RWPE2 (cell line): ENCODE measurements around the gene NUDT16L1.

Experiments used
- ATAC-seq: fragments of 200-7000 bp; cut with Tn5 transposase; 3 replicates; pipeline ENCODE4 v1.9.1; 2021; ENCODE audit warnings: low read depth
- DNase-seq: peaks from one replicate; pipeline ENCODE4 v3.0.0-alpha.2; 2020; ENCODE audit warnings: low spot score
- H3K27ac ChIP-seq: fragments of 450-650 bp; 2 replicates; pipeline ENCODE4 v1.5.1; 2017; ENCODE audit warnings: mild to moderate bottlenecking; ENCODE audit not compliant: poor library complexity, severe bottlenecking
- H3K27me3 ChIP-seq: fragments of 250-450 bp; sonication (Bioruptor Pico); 2 replicates; pipeline ENCODE4 v1.5.1; 2021; ENCODE audit warnings: mild to moderate bottlenecking, moderate library complexity; ENCODE audit not compliant: insufficient read depth, poor library complexity, severe bottlenecking
- H3K36me3 ChIP-seq: fragments of 250-450 bp; sonication (Bioruptor Pico); 2 replicates; pipeline ENCODE4 v1.5.1; 2020; ENCODE audit warnings: low read depth, mild to moderate bottlenecking, moderate library complexity
- H3K4me1 ChIP-seq: fragments of 250-450 bp; sonication (Bioruptor Pico); 2 replicates; pipeline ENCODE4 v1.5.1; 2021; ENCODE audit warnings: mild to moderate bottlenecking, moderate library complexity; ENCODE audit not compliant: insufficient read depth, poor library complexity, severe bottlenecking
- H3K4me3 ChIP-seq: fragments of 250-450 bp; sonication (Bioruptor Pico); 2 replicates; pipeline ENCODE4 v1.5.1; 2021; ENCODE audit warnings: mild to moderate bottlenecking, moderate library complexity; ENCODE audit not compliant: severe bottlenecking
- H3K9me3 ChIP-seq: fragments of 250-450 bp; sonication (Bioruptor Pico); 2 replicates; pipeline ENCODE4 v1.5.1; 2021; ENCODE audit warnings: mild to moderate bottlenecking, moderate library complexity; ENCODE audit not compliant: severe bottlenecking
- TF ChIP-seq, protein P1 (sequence below): fragments of 450-650 bp; IDR thresholded peaks from one replicate; pipeline ENCODE4 v1.5.1; 2017; ENCODE audit warnings: mild to moderate bottlenecking, moderate library complexity; ENCODE audit not compliant: poor library complexity, severe bottlenecking

Gene NUDT16L1

GRCh38 chr16:4682084-4682591, 11.2 kb upstream of the NUDT16L1 start:
- ATAC-seq (no peak), DNase-seq (no peak)
- no peak overlapping the region for H3K27ac ChIP-seq
- H3K36me3 ChIP-seq: peaks cover 48% of the 10 kb centered on the region
- H3K9me3 ChIP-seq: no peaks in the 10 kb centered on the region
- TF ChIP-seq, protein P1, sequence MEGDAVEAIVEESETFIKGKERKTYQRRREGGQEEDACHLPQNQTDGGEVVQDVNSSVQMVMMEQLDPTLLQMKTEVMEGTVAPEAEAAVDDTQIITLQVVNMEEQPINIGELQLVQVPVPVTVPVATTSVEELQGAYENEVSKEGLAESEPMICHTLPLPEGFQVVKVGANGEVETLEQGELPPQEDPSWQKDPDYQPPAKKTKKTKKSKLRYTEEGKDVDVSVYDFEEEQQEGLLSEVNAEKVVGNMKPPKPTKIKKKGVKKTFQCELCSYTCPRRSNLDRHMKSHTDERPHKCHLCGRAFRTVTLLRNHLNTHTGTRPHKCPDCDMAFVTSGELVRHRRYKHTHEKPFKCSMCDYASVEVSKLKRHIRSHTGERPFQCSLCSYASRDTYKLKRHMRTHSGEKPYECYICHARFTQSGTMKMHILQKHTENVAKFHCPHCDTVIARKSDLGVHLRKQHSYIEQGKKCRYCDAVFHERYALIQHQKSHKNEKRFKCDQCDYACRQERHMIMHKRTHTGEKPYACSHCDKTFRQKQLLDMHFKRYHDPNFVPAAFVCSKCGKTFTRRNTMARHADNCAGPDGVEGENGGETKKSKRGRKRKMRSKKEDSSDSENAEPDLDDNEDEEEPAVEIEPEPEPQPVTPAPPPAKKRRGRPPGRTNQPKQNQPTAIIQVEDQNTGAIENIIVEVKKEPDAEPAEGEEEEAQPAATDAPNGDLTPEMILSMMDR: no peak
- H3K4me1 ChIP-seq: peaks cover 28% of the 10 kb centered on the region
- no peaks in the 10 kb centered on the region for H3K27me3 ChIP-seq
- no peak overlapping the region for H3K4me3 ChIP-seq

- no peak for ATAC-seq
- Histone ChIP-seq H3K4me3 (no peak overlapping the region), H3K27me3 (no peaks in the 10 kb centered on the region), H3K4me1 (peaks cover 28% of the 10 kb centered on the region), H3K36me3 (peaks cover 48% of the 10 kb centered on the region), H3K9me3 (no peaks in the 10 kb centered on the region), H3K27ac (no peak overlapping the region)
- TF ChIP-seq, protein P1: peak; percentile 52
- no peak for DNase-seq
These were observed 10.6 kb upstream of the NUDT16L1 start for GRCh38 chr16:4682616-4683254.

GRCh38 chr16:4683255-4684057, 9.9 kb upstream of the NUDT16L1 start:
- no peaks in the 10 kb centered on the region for H3K9me3 ChIP-seq
- ATAC-seq: no peak
- no peak for DNase-seq
- peaks cover 48% of the 10 kb centered on the region for H3K36me3 ChIP-seq
- TF ChIP-seq, protein P1: peak; percentile 13
- peaks cover 28% of the 10 kb centered on the region for H3K4me1 ChIP-seq
- peak overlapping the region; percentile 2 for H3K27ac ChIP-seq
- H3K27me3 ChIP-seq: no peaks in the 10 kb centered on the region
- H3K4me3 ChIP-seq: no peak overlapping the region

GRCh38 chr16:4684058-4684715, 9.2 kb upstream of the NUDT16L1 start:
- H3K36me3 ChIP-seq: peaks cover 48% of the 10 kb centered on the region
- peak overlapping the region; percentile 2 for H3K27ac ChIP-seq

More at GRCh38 chr16:4684058-4684715, 9.2 kb upstream of the NUDT16L1 start:
- H3K27me3 ChIP-seq: no peaks in the 10 kb centered on the region
- DNase-seq (no peak), ATAC-seq (no peak)
- H3K4me1 ChIP-seq: peaks cover 27% of the 10 kb centered on the region
- H3K4me3 ChIP-seq: no peak overlapping the region
- TF ChIP-seq, protein P1: no peak
- H3K9me3 ChIP-seq: no peaks in the 10 kb centered on the region
